SU-DHL-6 (cell line): ENCODE data around the gene JPH4.

Experiments
- H2AFZ ChIP-seq: fragments of 200-600 bp; sonication (generic); 2 replicates; pipeline ENCODE4 v1.6.1; 2014; ENCODE audit warnings: low read depth, mild to moderate bottlenecking, moderate library complexity, mixed read lengths, antibody characterized with exemption, low read length; ENCODE audit not compliant: severe bottlenecking
- H3F3A ChIP-seq: fragments of 200-600 bp; shearing (Covaris generic); 2 replicates; pipeline ENCODE4 v1.6.0; 2016; ENCODE audit warnings: antibody characterized with exemption, mild to moderate bottlenecking; ENCODE audit not compliant: insufficient read depth
- H3K27ac ChIP-seq: fragments of 200-600 bp; sonication (generic); 2 replicates; pipeline ENCODE4 v1.5.1; 2016; ENCODE audit warnings: low read depth, mild to moderate bottlenecking, low read length, moderate library complexity, mixed read lengths
- H3K27me3 ChIP-seq: fragments of 200-600 bp; sonication (generic), shearing (Covaris generic); 2 replicates; pipeline ENCODE4 v1.6.0; 2014; ENCODE audit warnings: mild to moderate bottlenecking, low read length
- H3K36me3 ChIP-seq: fragments of 200-600 bp; sonication (generic); 2 replicates; pipeline ENCODE4 v1.6.1; 2014; ENCODE audit warnings: mild to moderate bottlenecking, low read length, mixed read lengths
- H3K4me2 ChIP-seq: fragments of 300-600, 200-600 bp; shearing (Covaris generic), sonication (generic); 2 replicates; pipeline ENCODE4 v1.6.0; 2014; ENCODE audit warnings: low read length, low read depth, mild to moderate bottlenecking; ENCODE audit not compliant: poor library complexity, severe bottlenecking
- H3K4me3 ChIP-seq: fragments of 200-600 bp; sonication (generic); 2 replicates; pipeline ENCODE4 v1.5.1; 2014; ENCODE audit warnings: antibody characterized with exemption, low read length, mild to moderate bottlenecking, mixed read lengths; ENCODE audit not compliant: insufficient read depth, poor library complexity, severe bottlenecking
- H3K79me2 ChIP-seq: fragments of 200-600 bp; sonication (generic); 2 replicates; pipeline ENCODE4 v1.6.1; 2014; ENCODE audit warnings: mild to moderate bottlenecking, low read length, moderate library complexity; ENCODE audit not compliant: insufficient read depth
- H3K9ac ChIP-seq: fragments of 200-600 bp; sonication (generic); 2 replicates; pipeline ENCODE4 v1.7.0; 2014; ENCODE audit warnings: mild to moderate bottlenecking, low read length
- H3K9me2 ChIP-seq: fragments of 200-600 bp; sonication (generic); replicated peaks from 2 replicates; pipeline ENCODE4 v1.6.1; 2014; ENCODE audit warnings: low read length; ENCODE audit not compliant: insufficient read depth
- H3K9me3 ChIP-seq: fragments of 200-600 bp; sonication (generic); 2 replicates; pipeline ENCODE4 v1.6.1; 2014; ENCODE audit warnings: low read length, mixed read lengths; ENCODE audit not compliant: insufficient read depth
- H4K20me1 ChIP-seq: fragments of 200-600 bp; sonication (generic); 2 replicates; pipeline ENCODE4 v1.6.1; 2014; ENCODE audit warnings: low read depth, mild to moderate bottlenecking, antibody characterized with exemption, low read length, moderate library complexity, mixed read lengths
- CTCF ChIP-seq: fragments of 200-600 bp; sonication (generic); IDR thresholded peaks from one replicate; pipeline ENCODE4 v1.5.1; 2017; ENCODE audit warnings: antibody characterized with exemption, mild to moderate bottlenecking, low read length, moderate library complexity; ENCODE audit not compliant: insufficient read depth, poor library complexity, severe bottlenecking
- EZH2phosphoT487 ChIP-seq: fragments of 200-600 bp; sonication (generic), shearing (Covaris generic); conservative IDR thresholded peaks from 2 replicates; pipeline ENCODE4 v1.6.1; 2018; ENCODE audit warnings: mild to moderate bottlenecking, antibody characterized with exemption, low read length, moderate library complexity, mixed read lengths

JPH4 gene

DNA sequence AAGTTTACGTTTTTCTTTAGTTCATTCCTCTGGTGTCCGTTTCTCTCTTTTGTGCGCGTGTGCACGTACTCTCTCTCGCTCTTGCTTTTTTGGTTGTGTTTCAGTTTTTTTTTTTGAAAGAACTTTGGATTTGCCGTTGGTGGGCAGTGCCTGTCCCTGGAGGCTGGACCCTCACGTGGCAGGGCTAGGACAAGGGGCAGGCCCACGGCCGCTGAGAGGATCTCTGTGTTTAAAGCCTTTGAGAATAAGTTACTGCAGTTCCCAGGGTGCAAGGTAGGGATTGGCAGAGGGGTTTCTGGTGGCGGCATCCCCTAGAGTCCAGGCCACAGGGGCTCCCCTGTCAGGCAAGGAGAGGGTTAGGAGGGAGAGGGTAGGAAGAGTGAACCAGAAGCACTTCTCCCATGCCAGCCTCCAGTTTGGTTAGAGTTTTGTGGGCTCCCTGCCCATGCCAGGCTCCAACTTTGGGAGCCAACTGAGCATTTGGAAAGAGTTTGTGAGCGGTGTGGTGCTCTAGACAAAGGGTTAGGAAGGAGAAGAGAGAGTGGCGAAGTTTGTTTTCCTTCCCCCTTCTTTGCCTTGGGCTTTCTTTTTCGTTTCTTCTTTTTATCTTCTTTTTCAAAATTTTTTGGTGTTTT is 57.6 kb downstream of the JPH4 start:
- Histone ChIP-seq H3K4me2 (no peak overlapping the region), H3K27me3 (no peaks in the 10 kb centered on the region), H3K27ac (no peak overlapping the region), H3F3A (no peaks in the 10 kb centered on the region), H3K9ac (no peak overlapping the region), H2AFZ (no peak overlapping the region), H3K9me2 (no peaks in the 10 kb centered on the region), H4K20me1 (no peaks in the 10 kb centered on the region), H3K9me3 (no peaks in the 10 kb centered on the region), H3K36me3 (no peaks in the 10 kb centered on the region), H3K4me3 (no peak overlapping the region), H3K79me2 (no peaks in the 10 kb centered on the region)
- no peak for TF ChIP-seq CTCF
- TF ChIP-seq EZH2phosphoT487 = no peak

- no peaks in the 10 kb centered on the region for H3K36me3 ChIP-seq
- H3K9me3 ChIP-seq = no peaks in the 10 kb centered on the region
- H3K27ac ChIP-seq = no peak overlapping the region
- no peaks in the 10 kb centered on the region for H4K20me1 ChIP-seq
- H2AFZ ChIP-seq = no peak overlapping the region
- no peaks in the 10 kb centered on the region for H3K79me2 ChIP-seq
- no peaks in the 10 kb centered on the region for H3K27me3 ChIP-seq
- no peaks in the 10 kb centered on the region for H3F3A ChIP-seq
- H3K4me2 ChIP-seq = no peak overlapping the region
- no peak overlapping the region for H3K9ac ChIP-seq
- no peaks in the 10 kb centered on the region for H3K9me2 ChIP-seq
- no peak overlapping the region for H3K4me3 ChIP-seq
- TF ChIP-seq EZH2phosphoT487 = no peak
- no peak for TF ChIP-seq CTCF
Measured at GRCh38 chr14:23518709-23519108, 59.9 kb downstream of the JPH4 start.
